ENCODE measurements around the gene XPO4.

DNA sequence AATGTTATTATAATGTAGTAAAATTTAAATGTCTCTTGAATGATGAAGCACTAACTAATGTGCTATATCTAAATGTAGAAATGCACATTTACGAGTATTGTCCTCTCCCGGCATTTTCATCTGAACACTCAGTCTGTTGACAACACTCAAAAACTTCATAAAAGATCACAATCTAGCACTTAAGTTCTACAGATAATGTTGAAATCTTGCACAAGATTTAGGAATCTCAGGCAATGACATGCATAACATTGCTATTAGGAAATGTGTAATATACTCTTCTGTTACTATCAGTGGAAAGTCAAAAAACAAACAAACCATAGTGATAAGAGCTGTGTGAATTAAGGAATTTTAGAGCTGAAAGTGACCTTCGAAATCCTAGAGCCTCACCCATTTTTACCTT lies 37.5 kb upstream of the XPO4 start:
- TF ChIP-seq, protein P1, sequence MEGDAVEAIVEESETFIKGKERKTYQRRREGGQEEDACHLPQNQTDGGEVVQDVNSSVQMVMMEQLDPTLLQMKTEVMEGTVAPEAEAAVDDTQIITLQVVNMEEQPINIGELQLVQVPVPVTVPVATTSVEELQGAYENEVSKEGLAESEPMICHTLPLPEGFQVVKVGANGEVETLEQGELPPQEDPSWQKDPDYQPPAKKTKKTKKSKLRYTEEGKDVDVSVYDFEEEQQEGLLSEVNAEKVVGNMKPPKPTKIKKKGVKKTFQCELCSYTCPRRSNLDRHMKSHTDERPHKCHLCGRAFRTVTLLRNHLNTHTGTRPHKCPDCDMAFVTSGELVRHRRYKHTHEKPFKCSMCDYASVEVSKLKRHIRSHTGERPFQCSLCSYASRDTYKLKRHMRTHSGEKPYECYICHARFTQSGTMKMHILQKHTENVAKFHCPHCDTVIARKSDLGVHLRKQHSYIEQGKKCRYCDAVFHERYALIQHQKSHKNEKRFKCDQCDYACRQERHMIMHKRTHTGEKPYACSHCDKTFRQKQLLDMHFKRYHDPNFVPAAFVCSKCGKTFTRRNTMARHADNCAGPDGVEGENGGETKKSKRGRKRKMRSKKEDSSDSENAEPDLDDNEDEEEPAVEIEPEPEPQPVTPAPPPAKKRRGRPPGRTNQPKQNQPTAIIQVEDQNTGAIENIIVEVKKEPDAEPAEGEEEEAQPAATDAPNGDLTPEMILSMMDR (conservative IDR thresholded peaks at IDR 0.05 in 1 of 2, IDR thresholded peaks at IDR 0.05 in 1 of 2; ENCODE audit: low read depth in 1 of 2, low read length in 2 of 2) = no peak
- no peak for TF ChIP-seq EZH2 (IDR thresholded peaks at IDR 0.05; ENCODE audit: low read length, missing control alignments)
